ENCODE measurements around the gene CD3G.

CD3G gene

GRCh38 chr11:118379497-118379896, 35.4 kb downstream of the CD3G start:
- H3K27ac ChIP-seq: peak overlapping the region; percentile 55
- TF ChIP-seq CTCF (conservative IDR thresholded peaks at IDR 0.05) (no peak), ZFX (IDR thresholded peaks at IDR 0.05) (no peak)

GRCh38 chr11:118380571-118380970, 36.4 kb downstream of the CD3G start:
- no peak overlapping the region; the same call in 1 of the 2 replicates for H3K27ac ChIP-seq
- TF ChIP-seq CTCF (conservative IDR thresholded peaks at IDR 0.05) (no peak), ZFX (IDR thresholded peaks at IDR 0.05) (no peak)

GRCh38 chr11:118382954-118383353, 38.8 kb downstream of the CD3G start:
- no peak overlapping the region for H3K27ac ChIP-seq

GRCh38 chr11:118383657-118384056, 39.5 kb downstream of the CD3G start:
- H3K27ac ChIP-seq: no peak overlapping the region
- TF ChIP-seq CTCF (conservative IDR thresholded peaks at IDR 0.05) (no peak), ZFX (IDR thresholded peaks at IDR 0.05) (no peak)

More at GRCh38 chr11:118382954-118383353, 38.8 kb downstream of the CD3G start:
- TF ChIP-seq CTCF (conservative IDR thresholded peaks at IDR 0.05): no peak
- TF ChIP-seq ZFX (IDR thresholded peaks at IDR 0.05): no peak

GRCh38 chr11:118396097-118396501, 52.0 kb downstream of the CD3G start:
- TF ChIP-seq CTCF (conservative IDR thresholded peaks at IDR 0.05): no peak
- TF ChIP-seq ZFX (IDR thresholded peaks at IDR 0.05): no peak
- no peak overlapping the region for H3K27ac ChIP-seq

- no peak for TF ChIP-seq CTCF (conservative IDR thresholded peaks at IDR 0.05)
- TF ChIP-seq ZFX (IDR thresholded peaks at IDR 0.05): no peak
- H3K27ac ChIP-seq: no peak overlapping the region
Measured at GRCh38 chr11:118397448-118397847, 53.3 kb downstream of the CD3G start.

GRCh38 chr11:118398791-118399559, 54.8 kb downstream of the CD3G start:
- TF ChIP-seq ZFX (IDR thresholded peaks at IDR 0.05) (no peak), CTCF (conservative IDR thresholded peaks at IDR 0.05) (no peak)
- no peak overlapping the region for H3K27ac ChIP-seq
